Measurements from ENCODE around the gene PLA2G7.

- no peak for TF ChIP-seq CTCF (IDR thresholded peaks at IDR 0.05 in 4 of 5, conservative IDR thresholded peaks at IDR 0.05 in 1 of 5)
- TF ChIP-seq POLR2A (IDR thresholded peaks at IDR 0.05): no peak
Measured at GRCh38 chr6:46757214-46757596, 22.0 kb upstream of the PLA2G7 start.

Measured in gastrocnemius medialis (tissue), 4 donors.